ENCODE measurements around the gene SLC35E2B.
"Not testable (repeated sequence)": the region's sequence is repeated elsewhere in the genome, so short reads cannot be mapped to it uniquely, and the experiment has no call there.

The SLC35E2B gene

GRCh38 chr1:1707241-1707640, 14.6 kb upstream of the SLC35E2B start:
- H3K79me2 ChIP-seq (ENCODE audit: insufficient read depth, low read length); H3K4me1 ChIP-seq (ENCODE audit: insufficient read depth, low read length, poor library complexity, severe bottlenecking); H3F3A ChIP-seq (ENCODE audit: low read depth); H3K27me3 ChIP-seq (ENCODE audit: insufficient read depth, low read length, poor library complexity, severe bottlenecking); H3K9ac ChIP-seq (ENCODE audit: low read depth, low read length, poor library complexity, severe bottlenecking); H3K4me2 ChIP-seq (ENCODE audit: low read depth, low read length, poor library complexity, severe bottlenecking); H3K4me3 ChIP-seq (ENCODE audit: low read length, poor library complexity, severe bottlenecking); H3K36me3 ChIP-seq (ENCODE audit: insufficient read depth, low read length); H3K9me2 ChIP-seq (replicated peaks; ENCODE audit: low read depth, low read length); H4K20me1 ChIP-seq (ENCODE audit: insufficient read depth, low read length, poor library complexity, severe bottlenecking); H2AFZ ChIP-seq (ENCODE audit: low read length); H3K9me3 ChIP-seq (ENCODE audit: insufficient read depth, low read depth, low read length): not testable (repeated sequence)

- H2AFZ ChIP-seq (ENCODE audit: low read length); H3K9me2 ChIP-seq (replicated peaks; ENCODE audit: low read depth, low read length); H3K9me3 ChIP-seq (ENCODE audit: insufficient read depth, low read depth, low read length); H3K4me1 ChIP-seq (ENCODE audit: insufficient read depth, low read length, poor library complexity, severe bottlenecking); H3K79me2 ChIP-seq (ENCODE audit: insufficient read depth, low read length); H3F3A ChIP-seq (ENCODE audit: low read depth); H3K9ac ChIP-seq (ENCODE audit: low read depth, low read length, poor library complexity, severe bottlenecking); H3K36me3 ChIP-seq (ENCODE audit: insufficient read depth, low read length); H3K4me2 ChIP-seq (ENCODE audit: low read depth, low read length, poor library complexity, severe bottlenecking); H3K27me3 ChIP-seq (ENCODE audit: insufficient read depth, low read length, poor library complexity, severe bottlenecking); H4K20me1 ChIP-seq (ENCODE audit: insufficient read depth, low read length, poor library complexity, severe bottlenecking); H3K4me3 ChIP-seq (ENCODE audit: low read length, poor library complexity, severe bottlenecking): not testable (repeated sequence)
These were observed 13.0 kb upstream of the SLC35E2B start for GRCh38 chr1:1705623-1706022.

- H3K9ac ChIP-seq (ENCODE audit: low read depth, low read length, poor library complexity, severe bottlenecking); H3F3A ChIP-seq (ENCODE audit: low read depth); H2AFZ ChIP-seq (ENCODE audit: low read length); H3K9me3 ChIP-seq (ENCODE audit: insufficient read depth, low read depth, low read length); H3K4me1 ChIP-seq (ENCODE audit: insufficient read depth, low read length, poor library complexity, severe bottlenecking); H3K36me3 ChIP-seq (ENCODE audit: insufficient read depth, low read length); H3K4me2 ChIP-seq (ENCODE audit: low read depth, low read length, poor library complexity, severe bottlenecking); H4K20me1 ChIP-seq (ENCODE audit: insufficient read depth, low read length, poor library complexity, severe bottlenecking); H3K4me3 ChIP-seq (ENCODE audit: low read length, poor library complexity, severe bottlenecking); H3K79me2 ChIP-seq (ENCODE audit: insufficient read depth, low read length); H3K27me3 ChIP-seq (ENCODE audit: insufficient read depth, low read length, poor library complexity, severe bottlenecking); H3K9me2 ChIP-seq (replicated peaks; ENCODE audit: low read depth, low read length): not testable (repeated sequence)
These were observed 11.8 kb upstream of the SLC35E2B start for GRCh38 chr1:1704284-1704957.

- Histone ChIP-seq H3K9me3 (ENCODE audit: insufficient read depth, low read depth, low read length) (no peaks in the 10 kb centered on the region), H4K20me1 (ENCODE audit: insufficient read depth, low read length, poor library complexity, severe bottlenecking) (no peaks in the 10 kb centered on the region), H3F3A (ENCODE audit: low read depth) (no peaks in the 10 kb centered on the region), H3K9ac (ENCODE audit: low read depth, low read length, poor library complexity, severe bottlenecking) (no peak overlapping the region), H3K4me3 (ENCODE audit: low read length, poor library complexity, severe bottlenecking) (no peak overlapping the region), H3K27me3 (ENCODE audit: insufficient read depth, low read length, poor library complexity, severe bottlenecking) (no peaks in the 10 kb centered on the region), H3K36me3 (ENCODE audit: insufficient read depth, low read length) (no peaks in the 10 kb centered on the region), H2AFZ (ENCODE audit: low read length) (no peak overlapping the region), H3K79me2 (ENCODE audit: insufficient read depth, low read length) (no peaks in the 10 kb centered on the region), H3K4me2 (ENCODE audit: low read depth, low read length, poor library complexity, severe bottlenecking) (no peak overlapping the region), H3K4me1 (ENCODE audit: insufficient read depth, low read length, poor library complexity, severe bottlenecking) (no peaks in the 10 kb centered on the region), H3K9me2 (replicated peaks; ENCODE audit: low read depth, low read length) (no peaks in the 10 kb centered on the region)
- TF ChIP-seq EZH2phosphoT487 (IDR thresholded peaks at IDR 0.05; ENCODE audit: borderline replicate concordance): no peak
- TF ChIP-seq CTCF (conservative IDR thresholded peaks at IDR 0.05; ENCODE audit: low read length): no peak
These were observed 11.2 kb upstream of the SLC35E2B start for GRCh38 chr1:1703796-1704195.

GRCh38 chr1:1702506-1702905, 9.9 kb upstream of the SLC35E2B start:
- H3K27me3 ChIP-seq (ENCODE audit: insufficient read depth, low read length, poor library complexity, severe bottlenecking); H3K9me3 ChIP-seq (ENCODE audit: insufficient read depth, low read depth, low read length); H4K20me1 ChIP-seq (ENCODE audit: insufficient read depth, low read length, poor library complexity, severe bottlenecking); H3K79me2 ChIP-seq (ENCODE audit: insufficient read depth, low read length); H3K4me2 ChIP-seq (ENCODE audit: low read depth, low read length, poor library complexity, severe bottlenecking); H3K4me3 ChIP-seq (ENCODE audit: low read length, poor library complexity, severe bottlenecking); H3K9ac ChIP-seq (ENCODE audit: low read depth, low read length, poor library complexity, severe bottlenecking); H3K4me1 ChIP-seq (ENCODE audit: insufficient read depth, low read length, poor library complexity, severe bottlenecking); H2AFZ ChIP-seq (ENCODE audit: low read length); H3F3A ChIP-seq (ENCODE audit: low read depth); H3K9me2 ChIP-seq (replicated peaks; ENCODE audit: low read depth, low read length); H3K36me3 ChIP-seq (ENCODE audit: insufficient read depth, low read length): not testable (repeated sequence)

- not testable (repeated sequence) for H3K36me3 ChIP-seq (ENCODE audit: insufficient read depth, low read length); H2AFZ ChIP-seq (ENCODE audit: low read length); H3F3A ChIP-seq (ENCODE audit: low read depth); H3K9ac ChIP-seq (ENCODE audit: low read depth, low read length, poor library complexity, severe bottlenecking); H3K4me3 ChIP-seq (ENCODE audit: low read length, poor library complexity, severe bottlenecking); H4K20me1 ChIP-seq (ENCODE audit: insufficient read depth, low read length, poor library complexity, severe bottlenecking); H3K27me3 ChIP-seq (ENCODE audit: insufficient read depth, low read length, poor library complexity, severe bottlenecking); H3K79me2 ChIP-seq (ENCODE audit: insufficient read depth, low read length); H3K9me3 ChIP-seq (ENCODE audit: insufficient read depth, low read depth, low read length); H3K9me2 ChIP-seq (replicated peaks; ENCODE audit: low read depth, low read length); H3K4me2 ChIP-seq (ENCODE audit: low read depth, low read length, poor library complexity, severe bottlenecking); H3K4me1 ChIP-seq (ENCODE audit: insufficient read depth, low read length, poor library complexity, severe bottlenecking)
These were observed 8.0 kb upstream of the SLC35E2B start for GRCh38 chr1:1700557-1700956.

- H4K20me1 ChIP-seq (ENCODE audit: insufficient read depth, low read length, poor library complexity, severe bottlenecking); H3K79me2 ChIP-seq (ENCODE audit: insufficient read depth, low read length); H2AFZ ChIP-seq (ENCODE audit: low read length); H3K27me3 ChIP-seq (ENCODE audit: insufficient read depth, low read length, poor library complexity, severe bottlenecking); H3K9me2 ChIP-seq (replicated peaks; ENCODE audit: low read depth, low read length); H3K9ac ChIP-seq (ENCODE audit: low read depth, low read length, poor library complexity, severe bottlenecking); H3K9me3 ChIP-seq (ENCODE audit: insufficient read depth, low read depth, low read length); H3K4me3 ChIP-seq (ENCODE audit: low read length, poor library complexity, severe bottlenecking); H3K36me3 ChIP-seq (ENCODE audit: insufficient read depth, low read length); H3F3A ChIP-seq (ENCODE audit: low read depth); H3K4me1 ChIP-seq (ENCODE audit: insufficient read depth, low read length, poor library complexity, severe bottlenecking); H3K4me2 ChIP-seq (ENCODE audit: low read depth, low read length, poor library complexity, severe bottlenecking): not testable (repeated sequence)
These were observed 7.5 kb upstream of the SLC35E2B start for GRCh38 chr1:1700067-1700466.
